Ovary (tissue), 9 donors: ENCODE data around the gene HOXA11. TPM values are rescaled to one million over a fixed set of nuclear protein-coding genes. Genes with fewer than 3 reads are reported as not detected.

Experiments used
- DNase-seq, 5 donors: peaks; one replicate each; pipeline ENCODE4 v3.0.0-alpha.2; 2019 to 2020
- H3K27ac ChIP-seq, 2 donors: fragments of 200-600 bp; one replicate each; pipeline versions ENCODE4 v1.5.1 to v1.8.0; 2019 to 2022
- H3K27me3 ChIP-seq: fragments of 200-600 bp; one replicate; pipeline ENCODE4 v1.8.0; 2022
- H3K36me3 ChIP-seq: fragments of 200-600 bp; sonication (generic); one replicate; pipeline ENCODE4 v1.5.1; 2019
- H3K4me1 ChIP-seq: one replicate; pipeline ENCODE4 v1.8.1; 2013; ENCODE audit warnings: mild to moderate bottlenecking, moderate library complexity; ENCODE audit not compliant: insufficient read depth
- H3K4me3 ChIP-seq: fragments of 200-600 bp; sonication (generic); one replicate; pipeline ENCODE4 v1.5.1; 2017
- H3K9me3 ChIP-seq, 2 donors: fragments of 200-600 bp in 1 of 2; sonication (generic) in 1 of 2; one replicate each; pipeline versions ENCODE4 v1.5.1 to v1.8.1; 2013 to 2019; ENCODE audit warnings: mild to moderate bottlenecking in 1 of 2, moderate library complexity in 1 of 2
- CTCF ChIP-seq, 3 donors: fragments of 450-650 bp in 2 of 3; fragments of 200-600 bp in 1 of 3; IDR thresholded peaks; one replicate each; pipeline versions ENCODE4 v1.5.1 to v1.8.0; 2016 to 2022; ENCODE audit warnings: antibody characterized with exemption in 3 of 3, mild to moderate bottlenecking in 1 of 3
- EP300 ChIP-seq: sonication (generic); formaldehyde crosslinking; IDR thresholded peaks from one replicate; pipeline ENCODE4 v1.6.1; 2017; ENCODE audit warnings: antibody characterized with exemption
- POLR2A ChIP-seq: fragments of 450-650 bp; IDR thresholded peaks from one replicate; pipeline ENCODE4 v1.6.1; 2017; ENCODE audit warnings: antibody characterized with exemption, mild to moderate bottlenecking, moderate library complexity
- WGBS, 3 donors: extraction: QIAGEN DNeasy Blood & Tissue Kit in 1 of 3; methylation state at CpG; one replicate each; pipeline versions ENCODE4 v1.1.5 to v1.1.7; 2013 to 2017; 5-methylcytosine and 5-hydroxymethylcytosine counted together
- intact Hi-C, 4 donors: fragments of 100-400 bp; cut with DNase I; formaldehyde crosslinking; loops; one replicate each; pipeline versions ENCODE4 v1.11.0 to v1.15.1; 2022 to 2023
- polyA plus RNA-seq, 2 donors: library from polyadenylated mRNA; stranded (reverse); fragments of 200-250 nt in 1 of 2; fragments of 350-450 nt in 1 of 2; fragmentation: Illumina TruSeq in 1 of 2; extraction: RNeasy Lipid Tissue Mini Kit (QIAGEN cat#74804) in 1 of 2; gene quantifications; one replicate each; pipeline ENCODE4 v1.2.3, GENCODE V29; 2013 to 2014
- total RNA-seq, 7 donors: library from RNA; depleted of rRNA in 2 of 7; stranded (reverse); fragments of >200 nt in 2 of 7; fragmentation: NEBNext Ultra II Directional in 3 of 7; extraction: Animal tissue kit (Norgen Biotek cat#: 25700) in 3 of 7; gene quantifications; one replicate each; pipeline versions ENCODE4 v1.1.0 to v1.2.4, GENCODE V29; 2016 to 2023
- donor health status: DM: no; HTN: no; CAD: no; lungs with moderate emphysema.
- donor health status: DM: no; HTN: no; CAD: no.
- donor health status: Bipolar disorder and iron deficiency.
- donor health status: DM: yes; HTN: yes; CAD: no.
- donor health status: DM: no; HTN: no; CAD: no.
- donor health status: DM: yes; HTN: yes; CAD: no.

The HOXA11 gene
- total and polyA plus RNA-seq, 9 donors = 0.11 to 2.0 (median 0.91) TPM; not detected in 3

- H3K9me3 ChIP-seq = no peaks in the 10 kb centered on the region
- peaks cover 8% of the 10 kb centered on the region for H3K27me3 ChIP-seq
- TF ChIP-seq EP300 (no peak), CTCF (IDR thresholded peaks at IDR 0.05) (no peak), POLR2A (no peak)
- no peaks in the 10 kb centered on the region for H3K36me3 ChIP-seq
- 78 to 81% (median 80%) methylated on average over 3 of the region's 3 CpGs for WGBS, 3 donors
- H3K27ac ChIP-seq = no peak overlapping the region
- intact Hi-C loops = no loop called here
- peak overlapping the region; percentile 53 for H3K4me3 ChIP-seq
- DNase-seq = peak in 1 of 5 donors; percentile 5
- H3K4me1 ChIP-seq = peaks cover 14% of the 10 kb centered on the region
Observed at GRCh38 chr7:27176524-27176845, 8.5 kb downstream of the HOXA11 start.

- no peak overlapping the region for H3K27ac ChIP-seq
- WGBS, 3 donors = 46 to 71% (median 53%) methylated on average over 39 to 40 of the region's 40 CpGs
- intact Hi-C loops = no loop called here
- H3K4me3 ChIP-seq = peak overlapping the region; percentile 53
- H3K9me3 ChIP-seq = no peaks in the 10 kb centered on the region
- DNase-seq = peak in 3 of 5 donors; percentile 6 to 16 (median 13)
- TF ChIP-seq POLR2A = no peak
- TF ChIP-seq CTCF (IDR thresholded peaks at IDR 0.05) = no peak
- TF ChIP-seq EP300 = no peak
- H3K27me3 ChIP-seq = peaks cover 8% of the 10 kb centered on the region
- no peaks in the 10 kb centered on the region for H3K36me3 ChIP-seq
- H3K4me1 ChIP-seq = peaks cover 14% of the 10 kb centered on the region
Observed at GRCh38 chr7:27175626-27176523, 9.2 kb downstream of the HOXA11 start.

- intact Hi-C loops = no loop called here
- no peaks in the 10 kb centered on the region for H3K36me3 ChIP-seq
- DNase-seq = peak in 2 of 5 donors; percentile 14 to 32
- peak overlapping the region; percentile 53 for H3K4me3 ChIP-seq
- H3K27me3 ChIP-seq = peaks cover 15% of the 10 kb centered on the region
- TF ChIP-seq CTCF (IDR thresholded peaks at IDR 0.05) (no peak), EP300 (no peak), POLR2A (no peak)
- peaks cover 14% of the 10 kb centered on the region for H3K4me1 ChIP-seq
- no peak overlapping the region for H3K27ac ChIP-seq
- H3K9me3 ChIP-seq = no peaks in the 10 kb centered on the region
- 55 to 76% (median 59%) methylated on average over 12 of the region's 12 CpGs for WGBS, 3 donors
Observed at GRCh38 chr7:27174874-27175625, 10.0 kb downstream of the HOXA11 start.

- 5 to 13% (median 6%) methylated on average over 62 to 82 of the region's 82 CpGs for WGBS, 3 donors
- H3K4me3 ChIP-seq = peak within 1 kb of the TSS; percentile 53
- TF ChIP-seq CTCF (IDR thresholded peaks at IDR 0.05) = no peak
- no peak for TF ChIP-seq EP300
- no peak for TF ChIP-seq POLR2A
- H3K27me3 ChIP-seq = peaks cover 19% of the 10 kb centered on the region
- DNase-seq = peak in 2 of 5 donors; percentile 19 to 36
- intact Hi-C loops = no loop called here
- no peak within 1 kb of the TSS for H3K27ac ChIP-seq
- no peaks in the 10 kb centered on the region for H3K36me3 ChIP-seq
- H3K4me1 ChIP-seq = peaks cover 14% of the 10 kb centered on the region
- no peaks in the 10 kb centered on the region for H3K9me3 ChIP-seq
Observed at GRCh38 chr7:27173956-27174873, 10.8 kb downstream of the HOXA11 start, which contains the start of gene HOXA10. TSS of gene HOXA10 (minus strand) at chr7:27174320. CDS start at chr7:27174306, 14 bp downstream.
